CD4-positive, alpha-beta T cell treated with Interferon alpha-2 for 1 hour (primary cell): ENCODE measurements around the gene CADPS.

Experiments
- DNase-seq, 2 donors: peaks; one replicate each; pipeline ENCODE4 v3.0.0-alpha.2; 2020 to 2022

The CADPS gene

GRCh38 chr3:62548528-62549205 lies 326.5 kb downstream of the CADPS start:
- DNase-seq, result no peak

GRCh38 chr3:62546266-62546665 lies 328.9 kb downstream of the CADPS start:
- no peak for DNase-seq

- DNase-seq, result no peak
Measured at GRCh38 chr3:62542185-62542584, 333.0 kb downstream of the CADPS start.

DNA sequence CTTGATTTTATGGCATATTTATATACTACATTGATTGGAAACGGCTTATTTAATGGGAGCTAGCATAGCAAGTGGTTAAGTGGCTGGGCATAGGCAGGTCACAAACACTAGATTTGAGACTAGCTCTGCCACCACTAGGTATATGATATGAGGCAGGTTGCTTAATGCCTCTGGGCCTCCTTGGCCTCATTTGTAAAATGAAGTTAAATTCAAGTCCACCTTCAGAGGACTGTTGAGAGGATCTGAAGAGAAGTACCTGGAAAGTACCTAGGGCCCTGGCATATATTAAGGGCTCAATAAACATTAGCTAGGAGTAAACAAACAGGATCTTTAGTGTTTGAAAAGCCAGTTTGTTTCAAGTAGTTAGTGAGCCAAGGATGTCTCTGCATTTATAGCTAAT lies 335.5 kb downstream of the CADPS start:
- DNase-seq, result no peak

DNA sequence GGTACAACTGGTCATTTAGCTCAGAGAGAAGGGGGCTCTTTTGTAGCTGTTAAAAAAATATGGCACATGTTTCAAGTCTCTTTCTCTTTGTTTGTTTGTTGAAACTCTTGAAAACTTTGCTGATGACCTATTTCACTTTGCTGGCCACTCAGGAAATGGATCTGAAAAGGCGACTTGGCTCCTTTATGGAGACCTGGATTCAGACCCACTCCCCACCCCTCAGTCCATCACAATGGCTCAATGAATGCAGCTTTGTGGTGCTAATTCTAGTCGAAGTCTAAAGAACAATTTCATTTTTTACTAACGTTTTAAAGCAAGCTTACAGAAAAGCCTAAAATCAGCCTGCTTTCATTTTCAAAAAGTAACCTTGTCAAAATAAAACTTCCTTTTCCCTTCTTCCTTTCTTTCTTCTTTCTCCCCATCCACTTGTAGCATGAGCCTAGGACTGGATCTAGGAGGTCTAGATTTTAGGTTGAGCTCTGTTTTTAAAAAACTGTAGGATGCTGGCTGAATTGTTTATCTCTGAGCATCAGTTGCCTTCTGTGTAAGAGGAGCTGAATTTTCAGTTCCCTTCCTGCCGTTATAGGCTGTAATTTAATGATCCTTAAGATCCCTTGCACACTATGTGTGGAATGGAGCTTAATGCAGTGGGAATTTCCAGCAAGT lies 336.4 kb downstream of the CADPS start:
- DNase-seq, result no peak

DNA sequence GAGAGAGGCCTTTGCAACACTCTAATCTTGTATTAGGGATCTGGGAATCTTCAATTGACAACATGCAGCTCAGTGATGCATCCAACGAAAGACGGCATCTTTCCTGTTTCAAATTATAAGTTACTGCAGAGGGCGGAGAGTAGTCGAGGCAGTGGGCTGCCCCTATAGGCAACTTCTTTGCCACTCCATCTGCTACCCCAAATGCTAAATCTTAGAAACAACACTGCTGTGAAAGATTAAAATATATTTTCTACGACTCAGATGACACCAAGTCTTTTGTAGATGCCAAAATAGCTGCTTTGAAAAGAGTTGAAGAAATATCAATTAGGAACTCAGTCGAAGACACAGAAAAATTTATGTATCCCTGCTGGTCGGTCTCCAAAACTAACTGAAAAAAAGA lies 340.9 kb downstream of the CADPS start:
- DNase-seq, result no peak

- no peak for DNase-seq
Measured at GRCh38 chr3:62532796-62533195, 342.4 kb downstream of the CADPS start.

GRCh38 chr3:62531981-62532380 lies 343.2 kb downstream of the CADPS start:
- no peak for DNase-seq

GRCh38 chr3:62531493-62531892 lies 343.7 kb downstream of the CADPS start:
- DNase-seq, result no peak

- no peak for DNase-seq
Measured at GRCh38 chr3:62529230-62529629, 346.0 kb downstream of the CADPS start.

- DNase-seq, result no peak
Measured at GRCh38 chr3:62527474-62527873, 347.7 kb downstream of the CADPS start.

DNA sequence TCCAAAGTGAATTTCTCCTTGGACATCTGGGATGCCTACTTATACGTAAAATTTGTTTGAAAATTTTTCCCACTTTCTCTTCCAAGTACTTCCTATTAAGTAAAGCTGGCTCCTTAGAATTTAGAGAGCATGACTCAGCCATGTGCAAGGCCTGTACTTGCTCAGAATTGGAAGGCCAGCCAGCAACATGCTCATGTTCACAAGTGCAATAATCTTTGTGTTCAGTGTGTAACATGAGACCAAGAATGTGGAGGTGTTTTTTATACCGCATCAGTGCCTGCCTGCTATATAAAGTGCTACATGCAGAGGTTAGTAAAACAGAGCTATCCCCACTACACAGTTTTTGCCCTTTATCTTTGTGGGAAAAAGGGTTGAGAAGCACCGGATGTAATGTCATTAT lies 349.9 kb downstream of the CADPS start:
- no peak for DNase-seq

DNA sequence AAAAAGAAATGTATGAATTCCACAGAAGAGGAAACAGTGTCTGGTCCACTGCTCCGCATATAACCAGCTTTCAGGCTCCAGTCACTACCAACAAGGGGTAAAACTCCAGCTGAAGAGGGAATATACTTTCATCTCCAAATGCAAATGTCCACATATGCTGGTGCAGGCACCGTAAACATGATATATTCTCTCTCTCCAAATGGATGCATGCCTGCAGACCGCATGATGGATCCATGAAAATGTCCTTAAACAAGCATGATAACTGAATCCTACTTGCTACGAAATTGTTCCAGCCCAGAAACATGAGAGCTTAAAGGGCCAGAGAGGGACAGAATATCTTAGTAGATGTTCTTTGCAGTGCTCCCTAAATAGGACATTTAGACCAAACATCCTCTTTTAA lies 351.5 kb downstream of the CADPS start:
- DNase-seq, result no peak

DNA sequence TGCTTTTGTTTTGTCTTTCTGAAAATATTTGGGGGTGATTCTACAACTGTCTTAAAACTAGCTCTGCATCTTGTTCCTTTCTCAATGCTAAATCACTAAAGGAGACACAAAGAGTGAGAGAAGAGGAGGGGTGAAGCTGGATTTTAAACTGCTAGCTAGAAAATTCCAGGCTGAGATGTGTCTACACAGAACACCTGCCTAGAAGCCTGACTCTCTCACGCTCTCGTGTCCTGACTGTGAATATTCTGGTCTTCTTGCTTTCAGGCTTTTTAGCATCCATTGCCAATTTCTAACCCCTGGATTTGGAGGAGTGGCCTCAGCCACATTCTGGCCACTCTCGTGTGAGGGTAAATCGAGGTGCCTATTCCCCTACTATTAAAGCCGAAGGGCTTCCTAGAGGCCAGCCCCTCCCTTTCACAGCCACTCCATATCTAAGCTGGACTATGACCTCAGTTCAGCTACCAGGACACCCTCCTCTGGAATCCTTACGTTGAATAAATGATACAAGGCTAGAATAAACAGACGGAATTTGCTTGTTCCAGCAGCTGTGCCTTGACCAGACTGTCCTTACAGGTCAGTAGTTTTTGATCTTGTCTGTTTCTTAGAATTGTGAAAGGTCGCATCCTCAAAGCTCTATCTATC lies 353.6 kb downstream of the CADPS start:
- no peak for DNase-seq

DNA sequence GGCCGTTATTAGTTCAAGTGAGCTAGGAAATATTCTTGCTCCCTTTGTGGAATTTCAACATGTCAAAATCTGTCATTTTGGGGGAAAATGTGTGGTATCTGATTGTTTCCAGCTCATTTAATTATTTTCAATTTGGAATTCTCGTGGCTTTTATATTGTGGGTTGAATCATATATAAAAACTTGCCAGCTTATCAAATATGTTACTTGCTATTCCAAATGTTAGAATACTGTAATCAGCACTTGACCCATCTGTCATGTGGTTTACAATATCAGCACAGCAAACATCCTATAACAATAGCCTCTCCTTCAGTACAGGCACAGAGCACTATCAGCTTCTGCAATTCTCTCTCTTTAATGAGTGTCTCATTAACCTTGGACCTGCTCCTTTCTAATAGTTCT lies 371.7 kb downstream of the CADPS start:
- DNase-seq, result no peak

DNA sequence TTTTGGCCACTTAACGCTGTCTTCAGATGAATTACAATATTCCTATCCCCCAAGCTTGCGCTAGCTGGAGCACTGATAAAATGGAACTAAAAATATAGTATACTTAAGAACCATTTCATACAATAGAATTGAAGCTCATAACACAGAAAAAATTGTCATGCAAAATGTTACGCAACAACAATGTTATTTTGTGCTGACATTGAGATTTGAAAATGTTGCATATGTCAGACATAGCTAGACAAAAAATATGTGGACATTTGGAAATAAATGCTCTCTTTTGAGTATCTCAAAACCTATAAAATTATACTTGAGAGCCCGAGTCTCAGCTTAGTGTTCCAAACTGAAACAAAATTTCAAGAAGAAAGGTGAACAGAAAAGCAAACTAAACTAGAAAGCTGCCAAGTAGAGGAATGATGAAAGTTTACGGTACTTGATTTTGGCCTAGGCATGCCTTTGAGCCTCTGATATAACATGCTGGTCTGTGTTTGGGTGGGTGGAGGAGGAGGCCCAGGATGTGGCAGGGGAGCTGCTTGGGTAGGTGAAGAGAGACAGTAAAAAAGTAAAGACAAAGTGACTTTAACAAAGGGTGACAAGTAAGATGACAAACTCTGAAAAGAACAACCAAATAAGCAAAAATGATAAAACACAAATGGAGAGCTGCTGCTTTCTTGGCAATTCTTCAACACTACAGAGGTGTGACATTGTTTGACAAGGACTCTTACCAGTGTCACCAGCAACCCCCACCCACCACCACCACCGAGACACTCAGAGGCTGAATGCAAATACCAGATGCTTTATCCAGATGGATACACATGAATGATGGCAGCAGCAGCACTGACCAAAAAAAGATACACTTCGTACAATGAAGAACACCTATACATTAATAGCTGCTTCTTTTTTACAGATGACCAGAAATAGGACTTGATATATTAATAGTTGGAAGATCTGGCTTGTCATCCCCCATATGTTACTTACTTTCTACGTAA lies 372.6 kb downstream of the CADPS start:
- DNase-seq, result no peak

DNA sequence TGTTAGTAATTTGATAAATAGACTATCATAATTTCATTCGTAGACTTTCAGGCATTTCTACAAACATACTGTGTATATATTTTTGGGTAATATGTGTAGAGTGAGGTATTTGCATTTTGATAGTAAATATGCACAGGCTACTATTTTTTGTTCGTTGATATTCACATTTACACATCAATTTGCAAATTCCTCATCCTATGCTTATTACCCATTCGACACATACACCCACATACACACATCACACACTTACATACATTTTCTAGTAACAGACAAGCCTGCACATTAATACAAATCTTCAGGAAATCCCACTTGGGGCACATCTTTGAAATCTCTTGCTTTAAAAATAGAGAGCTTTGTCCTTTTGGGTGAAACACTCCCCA lies 373.9 kb downstream of the CADPS start:
- no peak for DNase-seq

GRCh38 chr3:62500556-62501288 lies 374.5 kb downstream of the CADPS start:
- DNase-seq, result no peak

- DNase-seq, result no peak
Measured at GRCh38 chr3:62497156-62497555, 378.1 kb downstream of the CADPS start.

- no peak for DNase-seq
Measured at GRCh38 chr3:62496503-62496902, 378.7 kb downstream of the CADPS start.

- DNase-seq, result no peak
Measured at GRCh38 chr3:62493109-62493801, 382.0 kb downstream of the CADPS start.

GRCh38 chr3:62482961-62483360 lies 392.3 kb downstream of the CADPS start:
- no peak for DNase-seq
